ENCODE results near the gene ERVV-1. TPM values are rescaled to one million over a fixed set of nuclear protein-coding genes. Genes with fewer than 3 reads are reported as not detected.

The ERVV-1 gene
- total and polyA plus RNA-seq, 2 experiments from 2014 or later = 0.57 TPM; not detected in 1

GRCh38 chr19:53041366-53041765 lies 27.6 kb downstream of the ERVV-1 start:
- DNase-seq (ENCODE audit: low read depth in 1 of 2, low spot score in 1 of 2) = no peak
- H3K4me1 ChIP-seq (ENCODE audit: low read depth) = no peaks in the 10 kb centered on the region

GRCh38 chr19:53045536-53045935 lies 31.8 kb downstream of the ERVV-1 start:
- no peaks in the 10 kb centered on the region for H3K27me3 ChIP-seq
- DNase-seq (ENCODE audit: low read depth in 1 of 2, low spot score in 1 of 2) = no peak
- no peaks in the 10 kb centered on the region for H3K36me3 ChIP-seq
- H3K4me1 ChIP-seq (ENCODE audit: low read depth) = no peaks in the 10 kb centered on the region
- H3K9me3 ChIP-seq (ENCODE audit: low read depth) = no peaks in the 10 kb centered on the region
- no peak overlapping the region for H3K4me3 ChIP-seq
- no peak overlapping the region for H3K27ac ChIP-seq
- TF ChIP-seq CTCF (IDR thresholded peaks at IDR 0.05; ENCODE audit: low read depth, low read length) = no peak

More at GRCh38 chr19:53041366-53041765, 27.6 kb downstream of the ERVV-1 start:
- H3K27ac ChIP-seq = no peak overlapping the region
- H3K4me3 ChIP-seq = no peak overlapping the region
- no peaks in the 10 kb centered on the region for H3K27me3 ChIP-seq
- H3K9me3 ChIP-seq (ENCODE audit: low read depth) = no peaks in the 10 kb centered on the region
- no peaks in the 10 kb centered on the region for H3K36me3 ChIP-seq
- no peak for TF ChIP-seq CTCF (IDR thresholded peaks at IDR 0.05; ENCODE audit: low read depth, low read length)

- H3K4me3 ChIP-seq = no peak overlapping the region
- no peaks in the 10 kb centered on the region for H3K36me3 ChIP-seq
- no peaks in the 10 kb centered on the region for H3K4me1 ChIP-seq (ENCODE audit: low read depth)
- no peak for DNase-seq (ENCODE audit: low read depth in 1 of 2, low spot score in 1 of 2)
- H3K27ac ChIP-seq = no peak overlapping the region
- H3K27me3 ChIP-seq = no peaks in the 10 kb centered on the region
- no peak for TF ChIP-seq CTCF (IDR thresholded peaks at IDR 0.05; ENCODE audit: low read depth, low read length)
- no peaks in the 10 kb centered on the region for H3K9me3 ChIP-seq (ENCODE audit: low read depth)
These were observed 33.7 kb downstream of the ERVV-1 start for GRCh38 chr19:53047379-53047778.

DNA sequence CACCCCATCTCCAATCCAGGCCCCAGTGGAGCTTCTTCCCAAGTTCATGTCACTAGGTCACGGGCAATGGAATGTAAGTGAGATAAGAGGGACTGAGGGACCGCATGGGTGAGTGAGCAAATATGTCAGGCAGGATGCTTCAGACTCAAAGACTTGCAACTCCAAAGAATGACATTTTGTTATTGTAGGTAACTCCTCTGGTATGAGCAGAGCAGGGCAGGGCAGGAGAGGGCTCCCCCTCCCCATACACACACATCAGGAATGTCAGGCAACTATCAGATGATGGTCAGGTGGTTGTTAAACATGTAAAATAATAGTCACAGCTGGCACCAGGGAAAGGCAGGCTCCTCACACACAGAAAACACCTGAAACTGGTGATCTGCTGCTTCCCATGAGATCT lies 41.4 kb downstream of the ERVV-1 start:
- DNase-seq (ENCODE audit: low read depth in 1 of 2, low spot score in 1 of 2) = peak in 1 of 2 donors; percentile 18
- Histone ChIP-seq H3K4me1 (ENCODE audit: low read depth) (peaks cover 7% of the 10 kb centered on the region), H3K4me3 (no peak overlapping the region), H3K36me3 (no peaks in the 10 kb centered on the region), H3K9me3 (ENCODE audit: low read depth) (no peaks in the 10 kb centered on the region), H3K27ac (peak overlapping the region; percentile 48), H3K27me3 (no peaks in the 10 kb centered on the region)
- TF ChIP-seq CTCF (IDR thresholded peaks at IDR 0.05; ENCODE audit: low read depth, low read length) = no peak

DNA sequence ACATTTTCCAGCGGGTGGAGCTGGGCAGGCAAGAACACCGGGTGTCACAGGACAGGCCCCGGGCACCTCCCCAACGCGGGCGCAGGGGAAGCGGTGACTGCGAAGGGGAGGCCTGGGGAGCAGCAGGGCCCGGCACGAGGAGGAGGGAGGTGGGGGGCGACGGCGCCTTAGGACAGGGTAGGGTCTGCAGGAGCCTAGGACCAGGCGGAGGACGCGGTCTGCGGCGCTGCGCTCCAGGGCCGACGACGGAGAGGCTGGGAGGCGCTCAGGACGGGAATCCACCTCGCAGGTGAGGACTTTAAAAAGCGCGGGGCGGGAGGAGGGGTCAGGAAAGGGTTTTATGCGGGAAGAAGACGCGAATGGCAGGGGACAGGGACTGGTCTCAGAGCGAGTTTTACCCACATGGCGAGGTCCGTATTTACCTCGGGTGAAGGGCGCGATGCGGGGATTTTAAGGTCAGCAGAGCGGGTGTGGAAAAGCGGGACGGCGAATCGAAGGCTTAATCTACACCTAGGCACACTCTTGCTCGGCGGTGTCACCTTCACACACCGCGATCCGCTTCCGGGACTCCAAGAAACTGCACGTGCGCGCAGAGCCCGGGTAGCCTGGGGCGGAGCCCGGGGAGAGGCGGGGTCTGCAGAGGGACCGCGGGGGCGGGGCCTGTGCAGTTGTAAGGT lies 44.3 kb downstream of the ERVV-1 start:
- no peaks in the 10 kb centered on the region for H3K9me3 ChIP-seq (ENCODE audit: low read depth)
- no peak overlapping the region for H3K27ac ChIP-seq
- peak; percentile 15 to 82 for DNase-seq (ENCODE audit: low read depth in 1 of 2, low spot score in 1 of 2)
- peaks cover 7% of the 10 kb centered on the region for H3K4me1 ChIP-seq (ENCODE audit: low read depth)
- no peak for TF ChIP-seq CTCF (IDR thresholded peaks at IDR 0.05; ENCODE audit: low read depth, low read length)
- peak overlapping the region; percentile 28 for H3K4me3 ChIP-seq
- no peaks in the 10 kb centered on the region for H3K36me3 ChIP-seq
- H3K27me3 ChIP-seq = no peaks in the 10 kb centered on the region

Other genes with a start within 250 kb of the ERVV-1 start
- 1.6 and 2.0 TPM in 2 replicates for gene ZNF600, start 227.1 kb upstream of the ERVV-1 start, total RNA-seq
- gene ZNF600, start 227.1 kb upstream of the ERVV-1 start, polyA plus RNA-seq = 2.1 and 2.3 TPM in 2 replicates
- 9.7 and 11.6 TPM in 2 replicates for gene ZNF28, start 192.3 kb upstream of the ERVV-1 start, total RNA-seq
- gene ZNF28, start 192.3 kb upstream of the ERVV-1 start, polyA plus RNA-seq = 11.7 and 13.4 TPM in 2 replicates
- gene ZNF468, start 156.3 kb upstream of the ERVV-1 start, total RNA-seq = 19.9 and 23.0 TPM in 2 replicates
- 14.0 and 19.5 TPM in 2 replicates for gene ZNF468, start 156.3 kb upstream of the ERVV-1 start, polyA plus RNA-seq
- gene ZNF320, start 116.3 kb upstream of the ERVV-1 start, total RNA-seq = 55.0 and 56.3 TPM in 2 replicates
- 17.8 and 19.7 TPM in 2 replicates for gene ZNF320, start 116.3 kb upstream of the ERVV-1 start, polyA plus RNA-seq
- 1.1 and 7.3 TPM in 2 replicates for gene ZNF888, start 90.5 kb upstream of the ERVV-1 start, total RNA-seq
- 1.1 and 2.0 TPM in 2 replicates for gene ZNF888, start 90.5 kb upstream of the ERVV-1 start, polyA plus RNA-seq
- 11.7 TPM in 2 replicates for gene ZNF816, start 51.0 kb upstream of the ERVV-1 start, total RNA-seq
- 7.0 and 8.6 TPM in 2 replicates for gene ZNF816, start 51.0 kb upstream of the ERVV-1 start, polyA plus RNA-seq
- 0.06 and 0.14 TPM in 2 replicates for gene ERVV-2, start 30.8 kb downstream of the ERVV-1 start, total RNA-seq
- gene ERVV-2, start 30.8 kb downstream of the ERVV-1 start, polyA plus RNA-seq = 0.91 TPM in 1 of 2 replicates, not detected in the other
- 56.3 and 110 TPM in 2 replicates for gene ZNF160, start 89.5 kb downstream of the ERVV-1 start, total RNA-seq
- 53.8 and 83.5 TPM in 2 replicates for gene ZNF160, start 89.5 kb downstream of the ERVV-1 start, polyA plus RNA-seq
- 11.9 and 17.0 TPM in 2 replicates for gene ZNF415, start 119.0 kb downstream of the ERVV-1 start, total RNA-seq
- gene ZNF415, start 119.0 kb downstream of the ERVV-1 start, polyA plus RNA-seq = 11.8 and 22.9 TPM in 2 replicates
- gene ZNF347, start 145.1 kb downstream of the ERVV-1 start, total RNA-seq = 2.9 and 5.8 TPM in 2 replicates
- 1.9 and 5.8 TPM in 2 replicates for gene ZNF347, start 145.1 kb downstream of the ERVV-1 start, polyA plus RNA-seq
- gene ZNF665, start 179.4 kb downstream of the ERVV-1 start, total RNA-seq = 1.4 and 5.2 TPM in 2 replicates
- gene ZNF665, start 179.4 kb downstream of the ERVV-1 start, polyA plus RNA-seq = 1.0 and 4.1 TPM in 2 replicates
- gene ZNF677, start 241.0 kb downstream of the ERVV-1 start, total RNA-seq = 47.0 and 62.1 TPM in 2 replicates
- 49.2 and 68.8 TPM in 2 replicates for gene ZNF677, start 241.0 kb downstream of the ERVV-1 start, polyA plus RNA-seq
- gene VN1R2, start 244.4 kb downstream of the ERVV-1 start, total RNA-seq = not detected in 2 replicates
- 0.21 TPM in 1 of 2 replicates, not detected in the other for gene VN1R2, start 244.4 kb downstream of the ERVV-1 start, polyA plus RNA-seq

All from cardiac muscle cell (in vitro differentiated cells and primary cell).